ENCODE data around the gene PCDHB16. TPM values are rescaled to one million over a fixed set of nuclear protein-coding genes. Genes with fewer than 3 reads are reported as not detected.

PCDHB16 gene
- total and polyA plus RNA-seq, 2 of the 13 experiments (the other 11 are each of a cell fraction or from before 2014, with no cell fraction given): 0.60 to 0.66 TPM

GRCh38 chr5:141135030-141135717, 47.0 kb upstream of the PCDHB16 start, which contains the start of gene PCDHB5:
Gene PCDHB5, plus strand, starts transcription at chr5:141135206. Its CDS starts 229 bp downstream, at chr5:141135435.
- TF ChIP-seq ZNF276 (CRISPR knock-in tag; IDR thresholded peaks at IDR 0.05; ENCODE audit: low read depth): no peak
- TF ChIP-seq CTCF (CRISPR knock-in tag; IDR thresholded peaks at IDR 0.05): peak; percentile 30; the same call in 1 of the 2 replicates
- no peaks in the 10 kb centered on the region for H4K20me1 ChIP-seq (ENCODE audit: insufficient read depth, low read length)
- H3K36me3 ChIP-seq (replicated peaks in 1 of 2; ENCODE audit: control insufficient read depth in 1 of 2, insufficient read depth in 2 of 2, low read length in 2 of 2): no peaks in the 10 kb centered on the region
- no peak within 1 kb of the TSS for H3K9ac ChIP-seq (ENCODE audit: insufficient read depth, low read depth, low read length)
- peaks cover 9% of the 10 kb centered on the region for H3K9me3 ChIP-seq (ENCODE audit: low read length)
- WGBS (ENCODE audit: low lambda C conversion rate): 47% methylated on average over 22 of the region's 22 CpGs
- CTCF ChIA-PET (ENCODE audit: low intra/inter-chr PET ratio, low total read pairs): no interaction called here
- FAIRE-seq (no peak), DNase-seq (ENCODE audit: low spot score) (no peak), ATAC-seq (no peak; the same call in 2 of the 3 replicates)
- H3K27me3 ChIP-seq (ENCODE audit: control insufficient read depth in 1 of 2, insufficient read depth in 2 of 2, low read length in 2 of 2): no peaks in the 10 kb centered on the region
- H3K4me2 ChIP-seq (ENCODE audit: low read depth, low read length): 0 out of 2 replicates have a peak within 1 kb of the TSS, but pooled peaks have one; percentile 7
- no peaks in the 10 kb centered on the region for H3K4me1 ChIP-seq (ENCODE audit: insufficient read depth, low read length)
- POLR2A ChIA-PET: no interaction called here
- no peak within 1 kb of the TSS for H3K27ac ChIP-seq (ENCODE audit: extremely low read length, insufficient read depth, low read length)
- no peak within 1 kb of the TSS for H3K4me3 ChIP-seq (replicated peaks in 1 of 3; ENCODE audit: insufficient read depth in 1 of 3, low read depth in 2 of 3, low read length in 3 of 3)
- no TSS peak for BruUV-seq (replicated peaks)
- no peak within 1 kb of the TSS for H2AFZ ChIP-seq (ENCODE audit: low read length)
- in situ Hi-C loops (cut with HindIII; ENCODE audit: extremely low pct_ligation_motif_present, low pct_unique_long_range_greater_than_20kb): no loop called here
- intact Hi-C loops (cut with micrococcal nuclease; ENCODE audit: unreplicated experiment): no loop called here
- no peaks in the 10 kb centered on the region for H3K79me2 ChIP-seq (ENCODE audit: insufficient read depth, low read length)

Measured in HepG2 (cell line).